ENCODE results near the gene LRRC58.

- TF ChIP-seq TAF1 (IDR thresholded peaks at IDR 0.05; ENCODE audit: borderline replicate concordance, insufficient read depth, low read length) (no peak), FOXP2 (optimal IDR thresholded peaks at IDR 0.05; ENCODE audit: borderline replicate concordance, extremely low read depth, extremely low read length, insufficient read depth) (no peak), POLR2AphosphoS5 (IDR thresholded peaks at IDR 0.05; ENCODE audit: low read depth, low read length) (no peak), SIN3A (IDR thresholded peaks at IDR 0.05; ENCODE audit: borderline replicate concordance, insufficient read depth, low read length) (no peak)
- TF ChIP-seq, protein P1, sequence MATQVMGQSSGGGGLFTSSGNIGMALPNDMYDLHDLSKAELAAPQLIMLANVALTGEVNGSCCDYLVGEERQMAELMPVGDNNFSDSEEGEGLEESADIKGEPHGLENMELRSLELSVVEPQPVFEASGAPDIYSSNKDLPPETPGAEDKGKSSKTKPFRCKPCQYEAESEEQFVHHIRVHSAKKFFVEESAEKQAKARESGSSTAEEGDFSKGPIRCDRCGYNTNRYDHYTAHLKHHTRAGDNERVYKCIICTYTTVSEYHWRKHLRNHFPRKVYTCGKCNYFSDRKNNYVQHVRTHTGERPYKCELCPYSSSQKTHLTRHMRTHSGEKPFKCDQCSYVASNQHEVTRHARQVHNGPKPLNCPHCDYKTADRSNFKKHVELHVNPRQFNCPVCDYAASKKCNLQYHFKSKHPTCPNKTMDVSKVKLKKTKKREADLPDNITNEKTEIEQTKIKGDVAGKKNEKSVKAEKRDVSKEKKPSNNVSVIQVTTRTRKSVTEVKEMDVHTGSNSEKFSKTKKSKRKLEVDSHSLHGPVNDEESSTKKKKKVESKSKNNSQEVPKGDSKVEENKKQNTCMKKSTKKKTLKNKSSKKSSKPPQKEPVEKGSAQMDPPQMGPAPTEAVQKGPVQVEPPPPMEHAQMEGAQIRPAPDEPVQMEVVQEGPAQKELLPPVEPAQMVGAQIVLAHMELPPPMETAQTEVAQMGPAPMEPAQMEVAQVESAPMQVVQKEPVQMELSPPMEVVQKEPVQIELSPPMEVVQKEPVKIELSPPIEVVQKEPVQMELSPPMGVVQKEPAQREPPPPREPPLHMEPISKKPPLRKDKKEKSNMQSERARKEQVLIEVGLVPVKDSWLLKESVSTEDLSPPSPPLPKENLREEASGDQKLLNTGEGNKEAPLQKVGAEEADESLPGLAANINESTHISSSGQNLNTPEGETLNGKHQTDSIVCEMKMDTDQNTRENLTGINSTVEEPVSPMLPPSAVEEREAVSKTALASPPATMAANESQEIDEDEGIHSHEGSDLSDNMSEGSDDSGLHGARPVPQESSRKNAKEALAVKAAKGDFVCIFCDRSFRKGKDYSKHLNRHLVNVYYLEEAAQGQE (IDR thresholded peaks at IDR 0.05; ENCODE audit: insufficient read depth in 1 of 2, low read depth in 2 of 2, low read length in 2 of 2): no peak
These were observed 4.8 kb downstream of the LRRC58 start for GRCh38 chr3:120344349-120344748.
